GM19452 (cell line): ENCODE results near the gene ACOT7.

Experiments used
- ATAC-seq: cut with Tn5 transposase; IDR thresholded peaks from one replicate; pipeline ENCODE4 v1.9.1; 2021; ENCODE audit not compliant: unreplicated experiment

The ACOT7 gene

GRCh38 chr1:6347641-6348487 lies 45.7 kb downstream of the ACOT7 start:
- ATAC-seq = no peak

DNA sequence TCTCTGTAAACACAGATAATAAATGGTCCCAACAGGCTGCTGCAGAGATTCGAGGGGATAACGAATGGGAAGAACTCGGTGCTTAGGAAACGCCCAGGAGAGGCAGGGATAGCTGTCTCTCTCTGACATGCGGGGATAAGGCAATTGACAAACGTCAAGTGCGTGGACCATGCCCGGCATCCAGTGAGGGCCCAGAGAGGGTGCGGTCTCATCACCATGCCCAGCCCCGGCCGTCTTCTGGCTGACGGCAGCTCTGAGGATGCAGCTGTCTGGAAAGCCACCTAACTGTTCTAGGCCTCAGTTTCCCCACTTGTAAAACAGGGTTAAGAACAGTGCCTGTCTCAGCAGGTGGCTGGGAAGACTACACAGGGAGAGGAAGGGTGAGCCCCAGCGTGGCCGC lies 48.1 kb downstream of the ACOT7 start:
- no peak for ATAC-seq

GRCh38 chr1:6345009-6345408 lies 48.6 kb downstream of the ACOT7 start:
- ATAC-seq = no peak

DNA sequence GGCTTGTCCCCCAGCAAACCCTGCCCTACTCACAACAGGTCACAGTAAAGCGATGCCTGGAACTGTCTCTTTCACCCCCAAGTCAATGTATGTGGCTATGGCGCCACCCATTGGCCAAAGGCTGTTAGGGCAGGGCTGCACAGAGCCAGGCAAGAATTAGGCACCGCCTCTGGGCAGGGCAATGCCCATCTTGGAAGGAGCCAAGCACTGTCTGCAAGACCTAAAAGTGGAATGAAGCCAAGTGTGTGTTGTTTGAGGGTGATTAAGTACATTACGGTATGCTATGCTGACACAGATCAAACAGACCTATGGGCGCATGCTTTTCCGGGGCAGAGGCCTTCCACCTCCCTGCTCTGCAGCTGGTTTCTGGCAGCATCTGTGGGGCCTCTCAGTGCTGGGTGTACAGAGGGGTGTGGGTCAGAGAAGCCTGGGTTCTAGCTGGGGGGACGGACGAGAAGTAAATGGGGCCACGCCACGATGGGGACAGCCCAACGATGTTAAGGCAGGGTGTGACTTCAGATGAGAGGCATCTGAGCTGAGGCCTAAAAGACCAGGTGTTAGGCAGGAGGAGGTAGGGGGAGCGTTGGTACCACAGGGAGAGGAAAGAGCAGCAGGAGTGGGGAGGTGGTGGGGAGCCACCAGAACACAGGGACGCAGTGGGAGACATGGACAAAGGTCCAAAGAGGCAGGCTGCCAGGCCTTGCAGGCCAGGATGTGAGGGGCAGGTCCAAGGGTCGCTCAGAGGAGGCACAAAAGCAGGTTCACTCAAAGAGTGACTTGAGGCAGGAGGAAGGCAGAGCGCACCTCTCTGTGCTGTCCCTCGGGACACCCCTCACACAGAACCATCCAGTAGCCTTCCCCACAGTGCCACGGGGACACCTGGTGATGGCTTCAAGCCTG lies 49.8 kb downstream of the ACOT7 start:
- no peak for ATAC-seq

GRCh38 chr1:6342056-6342455 lies 51.5 kb downstream of the ACOT7 start:
- no peak for ATAC-seq

DNA sequence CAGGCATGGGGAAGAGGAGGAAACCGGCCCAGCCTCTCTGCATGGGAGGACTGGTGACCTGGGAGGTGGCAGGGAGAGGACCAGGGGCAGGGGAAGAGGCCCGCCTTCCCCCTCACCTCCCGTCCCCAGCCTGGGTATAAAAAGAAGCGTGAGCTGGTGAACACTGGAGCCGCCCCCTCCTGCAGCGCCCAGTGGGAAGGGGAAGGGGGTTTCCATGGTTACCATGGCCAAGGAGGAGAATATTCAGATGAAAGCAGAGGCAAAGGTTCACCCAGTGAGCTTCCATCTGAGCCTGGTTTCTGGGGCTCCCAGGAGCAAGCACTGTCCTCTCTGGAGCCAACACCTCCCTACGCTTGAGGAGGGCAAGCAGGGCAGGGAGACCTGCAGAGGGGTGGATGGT lies 54.9 kb downstream of the ACOT7 start:
- no peak for ATAC-seq

DNA sequence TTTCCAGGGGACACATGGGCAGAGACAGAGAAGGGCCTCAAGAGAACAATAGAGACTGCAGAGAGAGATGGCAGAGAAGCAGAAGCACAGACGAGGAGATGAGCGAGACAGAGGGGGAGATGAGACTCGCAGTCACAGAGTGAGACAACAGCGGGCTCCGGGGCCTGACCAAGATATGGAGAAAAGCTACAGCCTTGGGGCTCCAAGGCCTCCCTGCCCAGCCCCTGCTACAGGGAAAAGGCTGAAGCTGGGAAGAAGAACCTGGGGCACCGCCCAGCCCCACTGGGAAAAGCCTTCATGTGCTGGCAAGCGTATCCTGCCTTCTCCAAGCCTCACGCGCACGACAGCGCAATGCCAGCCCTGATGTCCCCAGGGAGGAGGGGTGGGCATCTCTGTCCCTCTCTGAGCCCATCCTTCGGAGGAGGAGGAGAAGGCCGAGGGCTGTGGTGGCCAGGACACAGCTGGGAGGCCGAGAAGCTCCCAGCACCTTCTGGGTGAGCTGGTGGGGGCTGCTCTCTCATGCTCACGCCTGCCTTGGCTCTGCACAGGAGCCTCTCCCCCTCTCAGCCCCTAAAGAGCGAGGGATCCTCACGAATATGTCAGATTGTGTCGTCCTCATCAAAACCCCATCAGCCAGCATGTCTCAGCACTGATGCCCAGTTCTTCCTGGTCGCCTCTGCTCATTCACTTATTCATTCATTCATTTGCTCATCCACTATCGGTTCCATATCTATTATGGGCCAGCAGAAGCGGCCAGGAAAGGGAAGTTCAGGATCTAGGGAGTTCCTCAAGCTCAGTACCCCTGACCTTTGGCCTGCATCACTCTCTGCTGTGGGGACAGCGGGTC lies 56.6 kb downstream of the ACOT7 start:
- no peak for ATAC-seq

DNA sequence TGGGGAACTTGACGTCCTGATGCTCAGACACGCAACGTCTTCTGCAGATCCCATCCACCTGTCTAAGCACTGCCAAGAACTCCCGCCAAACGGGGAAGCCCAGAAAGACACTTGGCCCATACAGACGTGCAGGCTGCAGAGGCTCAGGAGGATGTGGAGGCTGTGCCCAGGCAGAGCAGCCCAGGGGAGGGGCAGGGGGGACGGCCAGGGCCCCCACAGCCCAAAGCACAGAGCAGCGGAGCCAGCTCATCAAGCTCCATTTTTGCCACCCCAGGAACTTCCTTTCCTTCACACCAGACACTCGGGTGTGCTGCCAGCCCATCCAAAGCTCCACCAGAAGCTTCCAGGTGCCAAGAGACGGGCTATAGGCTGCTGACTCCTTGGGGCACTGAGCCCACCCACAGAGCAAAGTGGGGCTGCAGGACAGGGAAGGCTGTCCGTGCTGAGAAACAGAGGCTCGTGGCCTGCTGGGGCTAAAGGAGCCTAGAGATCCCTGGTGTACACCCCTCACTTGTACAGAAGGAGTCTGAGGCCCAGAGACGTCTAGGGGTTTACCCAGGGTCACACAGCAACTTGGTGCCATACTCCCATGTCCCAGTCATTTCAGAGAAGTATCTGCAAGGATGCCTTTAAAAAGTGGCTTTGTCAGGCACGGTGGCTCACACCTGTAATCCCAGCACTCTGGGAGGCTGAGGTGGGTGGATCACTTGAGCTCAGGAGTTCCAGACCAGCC lies 59.1 kb downstream of the ACOT7 start:
- no peak for ATAC-seq

- ATAC-seq = no peak
Measured at GRCh38 chr1:6332821-6333220, 60.7 kb downstream of the ACOT7 start.

DNA sequence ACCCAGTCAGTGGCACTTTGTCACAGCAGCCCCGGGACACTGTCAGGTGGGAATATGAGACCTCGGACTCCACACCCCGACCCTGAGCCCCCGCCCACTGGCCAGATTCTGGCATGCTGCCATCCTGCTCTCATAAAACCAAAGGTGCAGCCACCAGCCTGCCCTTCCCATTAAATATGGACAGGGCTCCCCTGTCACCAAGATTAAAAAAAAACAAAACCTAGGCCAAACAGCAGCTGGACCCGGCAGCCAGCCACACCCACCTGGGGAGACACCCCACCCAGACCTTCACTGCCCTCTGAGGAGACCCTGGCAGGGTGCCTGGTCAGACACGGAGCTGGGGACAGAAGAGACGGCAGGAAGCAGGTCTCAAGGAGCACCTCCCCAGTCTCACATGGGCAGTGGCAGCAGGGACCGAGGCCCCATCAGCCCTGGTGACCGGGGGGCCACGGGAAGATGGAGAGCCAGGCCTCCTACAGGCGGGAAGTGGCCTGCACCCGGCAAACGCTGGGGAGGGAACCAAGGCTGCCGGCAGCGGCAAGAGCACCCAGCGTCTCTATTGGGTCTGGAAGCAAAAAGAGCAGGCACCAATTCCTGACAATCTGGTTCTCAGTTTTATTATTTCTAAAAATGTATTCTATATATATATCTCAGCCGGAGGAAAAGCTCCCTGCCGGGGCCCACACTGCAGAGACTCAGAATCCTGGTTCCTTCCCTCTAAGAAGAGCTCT lies 61.9 kb downstream of the ACOT7 start:
- ATAC-seq = no peak

- no peak for ATAC-seq
Measured at GRCh38 chr1:6330410-6330911, 63.1 kb downstream of the ACOT7 start.

DNA sequence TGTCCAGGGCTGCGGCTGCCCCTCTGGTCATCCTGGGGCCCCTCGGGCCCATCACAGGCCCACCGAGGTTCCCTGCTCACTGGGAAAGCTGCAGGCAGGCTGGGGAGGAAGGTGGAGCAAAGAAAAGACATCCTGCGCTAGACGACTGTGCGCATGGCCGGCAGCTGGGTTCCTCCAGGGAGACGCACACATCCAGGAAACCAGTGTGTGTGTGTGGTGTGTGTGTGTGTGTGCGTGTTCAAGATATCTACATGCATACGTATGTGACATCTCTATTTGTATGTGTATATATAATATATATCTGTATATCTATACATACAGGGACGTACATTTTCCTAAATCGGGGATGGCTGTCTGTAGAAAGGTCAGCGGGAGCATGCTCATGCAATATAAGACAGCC lies 63.7 kb downstream of the ACOT7 start:
- ATAC-seq = no peak

GRCh38 chr1:6329396-6329795 lies 64.2 kb downstream of the ACOT7 start:
- no peak for ATAC-seq

DNA sequence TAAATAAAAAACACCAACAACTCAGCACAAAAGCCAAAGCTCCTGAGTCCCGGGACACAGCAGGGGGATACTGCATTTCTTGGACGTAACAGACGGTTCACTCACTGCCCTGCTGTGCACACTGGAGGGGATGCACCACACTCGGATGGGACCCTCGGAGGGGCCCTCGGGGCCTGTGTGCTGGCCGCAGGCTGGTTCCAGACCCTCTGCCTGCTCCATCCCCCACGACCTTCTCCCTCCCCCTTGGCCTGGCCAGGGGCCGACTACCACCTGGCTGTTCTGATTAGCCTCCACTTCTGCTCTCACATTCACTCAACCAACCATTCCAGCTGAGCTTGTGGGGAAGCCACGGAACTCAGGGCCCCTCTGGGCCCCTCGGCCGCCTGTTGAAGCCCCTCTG lies 64.9 kb downstream of the ACOT7 start:
- ATAC-seq = no peak

- ATAC-seq = no peak
Measured at GRCh38 chr1:6328091-6328490, 65.5 kb downstream of the ACOT7 start.

DNA sequence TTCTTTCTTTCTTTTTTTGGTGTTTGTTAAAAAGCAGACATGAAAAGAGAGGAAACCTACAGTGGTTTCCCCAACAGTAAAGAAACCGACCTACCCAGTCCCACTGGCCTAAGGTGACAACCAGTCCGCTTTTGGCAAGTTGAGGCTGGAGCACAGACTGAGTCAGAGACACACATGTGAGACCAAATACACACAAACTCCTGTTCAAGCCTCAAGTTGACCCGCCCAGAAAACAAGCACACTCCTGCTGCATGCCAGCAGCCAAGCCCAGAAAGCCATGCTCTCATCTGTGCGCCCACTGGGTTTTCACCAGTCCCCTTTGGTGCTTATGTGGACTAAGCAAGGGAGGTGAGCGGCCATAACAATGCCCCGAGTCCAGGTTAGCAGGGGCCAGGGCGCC lies 68.1 kb downstream of the ACOT7 start:
- ATAC-seq = no peak

GRCh38 chr1:6322161-6322560 lies 71.4 kb downstream of the ACOT7 start:
- no peak for ATAC-seq

DNA sequence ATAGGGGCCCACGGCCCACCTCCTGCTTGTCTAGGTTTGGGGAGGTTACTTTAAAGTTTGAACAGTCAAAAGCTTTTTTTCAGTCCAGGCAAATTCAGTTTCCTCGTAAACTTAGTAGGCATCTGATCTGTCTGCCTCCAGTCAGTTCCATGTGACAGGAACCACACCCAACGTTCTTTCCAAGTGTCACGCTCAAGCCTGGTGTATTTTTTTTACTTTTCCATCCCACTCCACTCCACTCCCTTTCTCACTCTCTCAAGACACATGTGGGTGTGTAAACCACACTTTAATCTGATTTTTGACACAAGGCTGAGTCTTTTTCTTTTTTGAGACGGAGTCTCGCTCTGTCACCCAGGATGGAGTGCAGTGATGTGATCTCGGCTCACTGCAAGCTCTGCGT lies 72.4 kb downstream of the ACOT7 start:
- ATAC-seq = no peak

DNA sequence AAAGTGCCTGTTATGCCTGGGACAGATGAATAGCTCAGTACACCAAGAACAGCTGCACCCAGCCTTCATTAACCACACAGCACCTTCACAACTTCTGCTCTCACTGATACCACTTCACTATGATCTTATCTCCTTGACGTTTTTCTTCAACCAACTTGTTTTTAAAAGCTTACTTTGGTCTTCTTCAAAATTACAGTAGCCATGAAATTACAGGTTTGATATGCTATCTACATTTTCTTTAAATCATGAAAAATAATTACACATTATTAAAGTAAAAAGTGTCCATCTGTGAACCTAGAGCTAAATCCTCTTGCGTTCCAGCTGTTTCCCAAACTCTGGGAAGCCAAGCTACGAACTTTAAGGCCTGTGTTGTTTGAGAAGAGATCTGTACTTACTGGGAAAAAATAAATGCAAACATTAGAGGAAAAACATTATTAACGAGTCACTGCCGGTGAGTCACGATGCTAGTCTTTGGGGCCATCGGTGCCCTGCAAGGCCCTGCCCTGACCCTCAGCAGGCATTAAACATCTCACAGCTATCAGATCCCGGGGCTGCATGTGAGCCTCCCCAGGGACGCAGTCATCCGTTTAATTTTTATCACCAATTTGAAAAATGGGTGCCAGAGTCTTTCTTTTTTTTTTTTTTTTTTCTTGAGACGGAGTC lies 76.3 kb downstream of the ACOT7 start:
- no peak for ATAC-seq
